SJCRH30 (cell line): ENCODE results near the gene RAMP1. TPM values are rescaled to one million over a fixed set of nuclear protein-coding genes. Genes with fewer than 3 reads are reported as not detected.
"Not testable (repeated sequence)": the region's sequence is repeated elsewhere in the genome, so short reads cannot be mapped to it uniquely, and the experiment has no call there.

Experiments
- DNase-seq, 2 experiments: peaks; one replicate each; pipeline ENCODE4 v3.0.0-alpha.2; 2015 to 2020
- H3K27ac ChIP-seq: fragments of 250-450 bp; sonication (Bioruptor Pico); 2 replicates; pipeline ENCODE4 v1.5.1; 2020; ENCODE audit warnings: mild to moderate bottlenecking, moderate library complexity
- H3K27me3 ChIP-seq: fragments of 250-450 bp; sonication (Bioruptor Pico); 2 replicates; pipeline ENCODE4 v1.5.1; 2020; ENCODE audit warnings: mild to moderate bottlenecking, moderate library complexity
- H3K36me3 ChIP-seq: fragments of 250-450 bp; sonication (Bioruptor Pico); 2 replicates; pipeline ENCODE4 v1.5.1; 2020; ENCODE audit warnings: mild to moderate bottlenecking, moderate library complexity
- H3K4me1 ChIP-seq: fragments of 250-450 bp; sonication (Bioruptor Pico); 2 replicates; pipeline ENCODE4 v1.5.1; 2020; ENCODE audit warnings: mild to moderate bottlenecking, moderate library complexity
- H3K4me3 ChIP-seq: fragments of 250-450 bp; sonication (Bioruptor Pico); 2 replicates; pipeline ENCODE4 v1.5.1; 2020; ENCODE audit warnings: mild to moderate bottlenecking, moderate library complexity
- H3K9me3 ChIP-seq: fragments of 250-450 bp; sonication (Bioruptor Pico); replicated peaks from 2 replicates; pipeline ENCODE4 v1.5.1; 2020; ENCODE audit warnings: mild to moderate bottlenecking, moderate library complexity
- total RNA-seq: library from RNA; depleted of rRNA; stranded (reverse); fragments of >200 nt; shearing (Covaris generic); gene quantifications from 2 replicates; pipeline ENCODE4 v1.2.3, GENCODE V29; 2014

Gene RAMP1
- total RNA-seq, 1 experiment from 2014 or later = not detected

GRCh38 chr2:237857791-237858190 lies 1.6 kb upstream of the RAMP1 start:
- Histone ChIP-seq H3K36me3 (no peaks in the 10 kb centered on the region), H3K4me1 (peaks cover 15% of the 10 kb centered on the region), H3K4me3 (no peak overlapping the region), H3K9me3 (no peaks in the 10 kb centered on the region), H3K27ac (no peak overlapping the region), H3K27me3 (peaks cover 4% of the 10 kb centered on the region; the same call in 1 of the 2 replicates)
- no peak for DNase-seq

GRCh38 chr2:237858294-237859081 lies 935 bp upstream of the RAMP1 start:
- Histone ChIP-seq H3K4me3 (no peak overlapping the region), H3K36me3 (no peaks in the 10 kb centered on the region), H3K27ac (no peak overlapping the region), H3K9me3 (no peaks in the 10 kb centered on the region), H3K4me1 (peaks cover 15% of the 10 kb centered on the region), H3K27me3 (peaks cover 4% of the 10 kb centered on the region; the same call in 1 of the 2 replicates)
- DNase-seq = peak; percentile 89 to 93

GRCh38 chr2:237859082-237859433 lies 365 bp upstream of the RAMP1 start:
- no peaks in the 10 kb centered on the region for H3K9me3 ChIP-seq
- H3K27ac ChIP-seq = no peak overlapping the region
- DNase-seq = no peak
- H3K27me3 ChIP-seq = peaks cover 4% of the 10 kb centered on the region; the same call in 1 of the 2 replicates
- no peak overlapping the region for H3K4me3 ChIP-seq
- peaks cover 15% of the 10 kb centered on the region for H3K4me1 ChIP-seq
- no peaks in the 10 kb centered on the region for H3K36me3 ChIP-seq

- H3K27ac ChIP-seq = no peak overlapping the region
- DNase-seq = no peak
- no peaks in the 10 kb centered on the region for H3K9me3 ChIP-seq
- no peaks in the 10 kb centered on the region for H3K36me3 ChIP-seq
- H3K4me3 ChIP-seq = no peak overlapping the region
- H3K27me3 ChIP-seq = no peaks in the 10 kb centered on the region
- H3K4me1 ChIP-seq = peaks cover 22% of the 10 kb centered on the region
These were observed 981 bp downstream of the RAMP1 start for GRCh38 chr2:237860273-237860935.

GRCh38 chr2:237861875-237862527 lies 2.6 kb downstream of the RAMP1 start:
- Histone ChIP-seq H3K4me3 (no peak overlapping the region), H3K36me3 (no peaks in the 10 kb centered on the region), H3K27me3 (no peaks in the 10 kb centered on the region), H3K9me3 (no peaks in the 10 kb centered on the region), H3K27ac (no peak overlapping the region), H3K4me1 (peaks cover 31% of the 10 kb centered on the region)
- no peak for DNase-seq

GRCh38 chr2:237862528-237862895 lies 3.1 kb downstream of the RAMP1 start:
- no peak for DNase-seq
- peaks cover 31% of the 10 kb centered on the region for H3K4me1 ChIP-seq

GRCh38 chr2:237863102-237863511 lies 3.7 kb downstream of the RAMP1 start:
- H3K9me3 ChIP-seq = no peaks in the 10 kb centered on the region
- peaks cover 30% of the 10 kb centered on the region for H3K4me1 ChIP-seq
- no peak for DNase-seq

More at GRCh38 chr2:237862528-237862895, 3.1 kb downstream of the RAMP1 start:
- no peaks in the 10 kb centered on the region for H3K27me3 ChIP-seq
- H3K36me3 ChIP-seq = no peaks in the 10 kb centered on the region
- no peak overlapping the region for H3K4me3 ChIP-seq
- H3K9me3 ChIP-seq = no peaks in the 10 kb centered on the region
- no peak overlapping the region for H3K27ac ChIP-seq

GRCh38 chr2:237863689-237864443 lies 4.4 kb downstream of the RAMP1 start:
- Histone ChIP-seq H3K36me3 (no peaks in the 10 kb centered on the region), H3K4me1 (peaks cover 24% of the 10 kb centered on the region), H3K27ac (no peak overlapping the region), H3K4me3 (no peak overlapping the region), H3K27me3 (no peaks in the 10 kb centered on the region), H3K9me3 (no peaks in the 10 kb centered on the region)
- DNase-seq = no peak

More at GRCh38 chr2:237863102-237863511, 3.7 kb downstream of the RAMP1 start:
- Histone ChIP-seq H3K27ac (no peak overlapping the region), H3K4me3 (no peak overlapping the region), H3K27me3 (no peaks in the 10 kb centered on the region), H3K36me3 (no peaks in the 10 kb centered on the region)

GRCh38 chr2:237864444-237864931 lies 5.1 kb downstream of the RAMP1 start:
- no peaks in the 10 kb centered on the region for H3K36me3 ChIP-seq
- H3K9me3 ChIP-seq = no peaks in the 10 kb centered on the region
- H3K4me1 ChIP-seq = peaks cover 22% of the 10 kb centered on the region
- no peak for DNase-seq
- H3K27me3 ChIP-seq = no peaks in the 10 kb centered on the region
- no peak overlapping the region for H3K4me3 ChIP-seq
- H3K27ac ChIP-seq = no peak overlapping the region

- Histone ChIP-seq H3K27ac (peak overlapping the region; percentile 51), H3K27me3 (no peaks in the 10 kb centered on the region), H3K4me3 (no peak overlapping the region), H3K36me3 (no peaks in the 10 kb centered on the region), H3K9me3 (no peaks in the 10 kb centered on the region), H3K4me1 (peaks cover 22% of the 10 kb centered on the region)
- peak in 1 of 2 experiments; percentile 22 for DNase-seq
These were observed 5.7 kb downstream of the RAMP1 start for GRCh38 chr2:237864940-237865622.

- peak; percentile 32 to 51 for DNase-seq
- Histone ChIP-seq H3K4me1 (peaks cover 20% of the 10 kb centered on the region), H3K27me3 (no peaks in the 10 kb centered on the region), H3K4me3 (no peak overlapping the region), H3K27ac (peak overlapping the region; percentile 51), H3K36me3 (no peaks in the 10 kb centered on the region), H3K9me3 (no peaks in the 10 kb centered on the region)
These were observed 6.2 kb downstream of the RAMP1 start for GRCh38 chr2:237865623-237866041.

- H3K9me3 ChIP-seq = no peaks in the 10 kb centered on the region
- DNase-seq = peak; percentile 51 to 65
- peak overlapping the region; percentile 51 for H3K27ac ChIP-seq
- peaks cover under 1% of the 10 kb centered on the region; the same call in 1 of the 2 replicates for H3K27me3 ChIP-seq
- peak overlapping the region; percentile 25 for H3K4me3 ChIP-seq
- no peaks in the 10 kb centered on the region for H3K36me3 ChIP-seq
- H3K4me1 ChIP-seq = peaks cover 19% of the 10 kb centered on the region
These were observed 6.7 kb downstream of the RAMP1 start for GRCh38 chr2:237866101-237866621.

- H3K4me1 ChIP-seq = peaks cover 15% of the 10 kb centered on the region
These were observed 8.0 kb downstream of the RAMP1 start for GRCh38 chr2:237867465-237867864.

GRCh38 chr2:237868074-237868473 lies 8.7 kb downstream of the RAMP1 start:
- not testable (repeated sequence) for H3K27ac ChIP-seq

More at GRCh38 chr2:237867465-237867864, 8.0 kb downstream of the RAMP1 start:
- H3K9me3 ChIP-seq = no peaks in the 10 kb centered on the region
- peaks cover 7% of the 10 kb centered on the region; the same call in 1 of the 2 replicates for H3K27me3 ChIP-seq
- no peak overlapping the region for H3K27ac ChIP-seq
- no peaks in the 10 kb centered on the region for H3K36me3 ChIP-seq
- no peak for DNase-seq
- H3K4me3 ChIP-seq = no peak overlapping the region

More at GRCh38 chr2:237868074-237868473, 8.7 kb downstream of the RAMP1 start:
- not testable (repeated sequence) for H3K36me3 ChIP-seq, H3K4me3 ChIP-seq, H3K27me3 ChIP-seq, H3K9me3 ChIP-seq, DNase-seq
- peaks cover 15% of the 10 kb centered on the region for H3K4me1 ChIP-seq
